ENCODE results near the gene BTG4.

- TF ChIP-seq CTCF (IDR thresholded peaks at IDR 0.05): no peak
- TF ChIP-seq EZH2 (IDR thresholded peaks at IDR 0.05; ENCODE audit: borderline replicate concordance, insufficient read depth, low read depth, low read length, poor library complexity, severe bottlenecking): no peak
These were observed 2.2 kb upstream of the BTG4 start, which contains the start of gene HOATZ for GRCh38 chr11:111514216-111515031.

All from B cell (primary cell).